GM21381 (cell line): ENCODE results near the gene NODAL.
"Not testable (repeated sequence)": the region's sequence is repeated elsewhere in the genome, so short reads cannot be mapped to it uniquely, and the experiment has no call there.

ENCODE experiments used
- ATAC-seq: cut with Tn5 transposase; IDR thresholded peaks from one replicate; pipeline ENCODE4 v1.9.1; 2021; ENCODE audit warnings: mild to moderate bottlenecking, moderate library complexity; ENCODE audit not compliant: unreplicated experiment

NODAL gene

GRCh38 chr10:70441161-70441894 lies at the start of gene NODAL:
Gene NODAL (minus strand): TSS chr10:70441681. CDS start chr10:70441667, 14 bp downstream.
- no peak for ATAC-seq

GRCh38 chr10:70490142-70490541 lies 48.7 kb upstream of the NODAL start:
- no peak for ATAC-seq

- no peak for ATAC-seq
These were observed 46.3 kb upstream of the NODAL start for GRCh38 chr10:70487824-70488223.

DNA sequence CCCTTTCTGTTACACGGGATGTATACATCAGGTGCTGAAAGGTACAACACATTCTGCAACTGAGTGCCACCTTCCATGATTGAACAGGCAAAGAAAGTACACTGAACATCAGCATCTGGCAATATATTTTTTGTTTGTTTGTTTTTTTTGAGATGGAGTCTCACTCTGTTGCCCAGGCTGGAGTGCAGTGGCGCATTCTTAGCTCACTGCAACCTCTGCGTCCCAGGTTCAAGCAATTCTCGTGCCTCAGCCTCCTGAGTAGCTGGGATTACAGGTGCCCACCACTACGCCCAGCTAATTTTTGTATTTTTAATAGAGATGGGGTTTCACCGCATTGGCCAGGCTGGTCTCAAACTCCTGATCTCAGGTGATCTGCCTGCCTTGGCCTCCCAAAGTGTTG lies 42.4 kb upstream of the NODAL start:
- not testable (repeated sequence) for ATAC-seq

GRCh38 chr10:70482982-70483760 lies 41.7 kb upstream of the NODAL start:
- no peak for ATAC-seq

DNA sequence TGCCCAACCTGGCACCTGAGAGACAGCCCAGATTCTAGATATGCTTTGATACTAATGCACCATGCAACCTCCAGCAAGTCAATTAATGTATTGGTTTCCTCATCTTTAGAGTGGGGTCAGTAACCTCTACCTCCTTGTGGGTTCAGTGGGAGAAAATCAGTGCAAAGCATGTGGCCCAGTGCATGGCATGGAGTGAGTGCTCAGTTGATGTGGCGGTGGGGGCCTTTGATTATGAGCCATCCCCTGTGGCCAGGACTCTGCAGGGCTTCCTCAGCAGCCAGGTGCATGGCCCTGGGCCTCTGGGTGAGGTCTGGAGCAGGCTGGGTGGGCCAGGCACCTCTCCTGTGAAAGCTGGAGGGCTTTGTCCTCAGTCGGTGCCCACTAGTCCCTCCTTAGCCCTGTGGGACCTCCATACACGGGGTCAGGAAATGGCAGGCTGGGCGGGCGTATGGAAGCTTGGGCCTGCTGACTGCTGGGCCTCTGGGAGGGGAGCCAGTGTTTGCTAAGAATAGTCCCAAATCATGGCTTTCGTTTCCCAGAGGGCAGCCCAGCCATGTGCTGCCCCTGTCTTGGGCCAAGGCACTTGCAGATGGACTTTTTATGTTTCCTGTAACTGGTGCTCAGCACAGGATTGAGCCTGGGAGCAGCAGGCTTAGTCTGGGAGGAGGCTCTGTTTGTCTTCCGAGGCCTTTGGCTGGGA lies 40.5 kb upstream of the NODAL start:
- no peak for ATAC-seq

DNA sequence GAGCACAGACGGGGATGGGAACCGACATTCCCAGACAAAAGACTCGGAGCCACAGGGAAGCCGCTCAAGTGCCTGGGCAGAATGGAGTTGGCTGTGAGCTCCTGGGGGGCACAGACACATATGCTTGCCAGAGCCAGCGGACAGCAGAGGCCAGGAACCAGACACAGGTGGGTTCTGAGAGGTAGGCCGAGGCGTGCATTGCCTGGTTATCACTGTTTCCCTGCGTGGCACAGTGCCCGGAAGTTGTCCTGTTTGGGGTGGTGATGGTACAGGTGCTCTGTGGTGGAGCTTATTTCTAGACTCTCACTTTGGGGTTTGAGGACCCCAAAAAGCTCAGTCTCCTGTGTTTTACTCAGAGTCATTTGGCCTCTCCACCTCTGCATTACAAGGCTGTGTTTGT lies 39.6 kb upstream of the NODAL start:
- ATAC-seq = no peak

DNA sequence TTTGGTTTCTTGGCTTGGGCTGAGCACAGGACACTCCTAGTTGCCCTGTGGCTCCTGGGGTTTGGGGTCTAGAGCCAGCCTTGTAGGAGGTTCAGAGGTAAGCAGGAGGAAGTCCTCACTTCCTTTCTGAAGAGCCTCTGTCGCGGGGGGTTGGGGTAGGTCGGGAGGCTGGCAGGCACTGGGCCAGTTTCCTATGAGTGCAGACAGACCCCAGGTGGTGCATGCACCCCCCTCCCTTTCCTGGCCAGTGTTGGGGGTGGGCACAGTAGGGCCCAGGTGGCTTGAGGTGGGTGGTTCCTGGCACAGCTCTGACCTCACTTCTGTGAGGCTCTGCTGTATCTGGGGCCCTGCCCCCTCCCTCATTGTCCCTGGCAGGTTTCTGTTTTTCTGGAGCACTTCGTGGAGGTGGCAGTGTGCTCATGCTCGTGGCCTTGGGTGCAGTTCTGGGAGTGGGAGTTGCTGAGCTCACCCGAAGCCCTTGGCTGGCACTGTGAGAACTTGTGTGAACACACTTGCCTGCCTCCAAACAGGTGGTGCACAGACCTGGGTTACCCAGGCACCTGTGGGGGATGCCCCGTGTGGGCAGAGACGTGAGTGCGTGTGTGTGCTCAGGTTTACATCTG lies 38.9 kb upstream of the NODAL start:
- no peak for ATAC-seq

GRCh38 chr10:70479626-70480238 lies 38.3 kb upstream of the NODAL start:
- ATAC-seq = no peak

- no peak for ATAC-seq
These were observed 37.7 kb upstream of the NODAL start for GRCh38 chr10:70479165-70479581.

DNA sequence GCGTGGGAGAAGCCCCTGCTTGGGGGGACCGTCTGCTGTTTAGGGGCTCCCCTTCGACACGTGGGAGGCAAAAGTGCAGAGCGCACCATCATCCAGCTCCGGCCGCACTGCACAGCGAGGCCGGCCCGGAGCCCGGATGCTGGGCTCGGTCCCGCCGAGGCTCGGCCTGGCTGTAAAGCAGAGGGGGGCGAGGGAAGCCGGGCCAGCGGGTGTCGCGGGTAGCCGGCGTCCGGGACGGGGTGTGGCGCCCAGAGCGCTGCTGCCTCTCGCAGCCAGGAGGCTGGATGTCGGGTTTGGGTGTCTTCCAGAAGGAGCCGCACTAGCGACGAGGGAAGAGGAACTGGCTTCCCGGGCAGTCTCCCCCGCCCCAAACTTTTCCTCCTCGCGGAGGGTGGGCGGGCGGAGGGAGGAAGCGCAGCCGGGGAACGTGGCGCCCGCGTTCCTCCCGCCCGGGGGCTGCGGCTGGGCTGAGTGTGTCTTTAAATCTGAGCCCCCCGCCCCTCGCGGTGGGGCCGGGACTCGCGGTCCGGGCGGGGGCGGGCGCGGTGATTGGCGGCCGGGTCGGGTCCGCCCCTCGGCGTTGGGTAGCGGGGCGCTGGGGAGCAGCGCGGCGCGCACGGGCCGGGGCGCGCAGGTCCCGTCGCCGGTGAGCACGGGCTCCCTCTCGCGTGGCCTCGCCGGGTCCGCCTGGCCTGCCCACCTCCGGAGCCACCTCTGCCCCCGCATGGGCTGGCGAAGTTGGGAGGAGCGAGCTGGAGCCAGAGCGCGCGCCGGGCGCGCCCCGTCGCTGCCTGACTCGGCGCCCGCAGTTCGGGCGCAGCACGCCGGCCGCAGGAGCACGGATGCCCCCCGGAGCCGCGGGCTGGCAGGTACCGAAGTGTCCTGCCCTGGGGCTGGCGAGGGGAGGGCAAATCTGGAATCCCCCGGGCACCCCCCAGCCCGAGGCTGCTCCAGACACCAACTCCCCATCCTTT lies 37.0 kb upstream of the NODAL start, which contains the start of gene PALD1:
TSS of gene PALD1 (plus strand) at position 577 of the 974 bp plus-strand sequence. CDS start 47,185 bp downstream, outside the sequence.
- no peak for ATAC-seq

DNA sequence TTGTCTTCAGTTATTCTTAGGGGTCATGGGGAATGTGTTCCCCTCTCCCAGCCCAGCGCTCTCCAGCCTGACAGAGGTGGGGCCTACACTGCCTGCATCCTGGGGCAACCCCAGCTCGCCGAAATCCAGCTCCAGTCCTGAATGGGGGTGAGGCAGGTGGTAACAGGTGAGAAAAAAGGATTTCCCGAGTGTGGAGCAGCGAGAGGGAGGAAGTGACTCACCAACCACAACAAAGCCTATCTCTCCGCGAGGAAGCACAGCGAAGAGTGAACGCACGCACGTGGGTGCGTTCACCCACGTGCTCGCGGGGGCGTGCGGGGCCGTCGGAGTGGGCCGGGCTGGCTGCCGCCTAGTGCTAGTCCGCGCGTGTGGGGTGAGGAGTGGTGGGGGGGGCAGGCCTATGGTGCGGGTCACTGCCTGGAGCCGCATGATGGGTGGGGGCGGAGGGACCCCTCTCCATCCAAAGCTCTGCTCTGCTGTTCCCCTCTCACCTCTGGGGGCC lies 36.2 kb upstream of the NODAL start:
- no peak for ATAC-seq

DNA sequence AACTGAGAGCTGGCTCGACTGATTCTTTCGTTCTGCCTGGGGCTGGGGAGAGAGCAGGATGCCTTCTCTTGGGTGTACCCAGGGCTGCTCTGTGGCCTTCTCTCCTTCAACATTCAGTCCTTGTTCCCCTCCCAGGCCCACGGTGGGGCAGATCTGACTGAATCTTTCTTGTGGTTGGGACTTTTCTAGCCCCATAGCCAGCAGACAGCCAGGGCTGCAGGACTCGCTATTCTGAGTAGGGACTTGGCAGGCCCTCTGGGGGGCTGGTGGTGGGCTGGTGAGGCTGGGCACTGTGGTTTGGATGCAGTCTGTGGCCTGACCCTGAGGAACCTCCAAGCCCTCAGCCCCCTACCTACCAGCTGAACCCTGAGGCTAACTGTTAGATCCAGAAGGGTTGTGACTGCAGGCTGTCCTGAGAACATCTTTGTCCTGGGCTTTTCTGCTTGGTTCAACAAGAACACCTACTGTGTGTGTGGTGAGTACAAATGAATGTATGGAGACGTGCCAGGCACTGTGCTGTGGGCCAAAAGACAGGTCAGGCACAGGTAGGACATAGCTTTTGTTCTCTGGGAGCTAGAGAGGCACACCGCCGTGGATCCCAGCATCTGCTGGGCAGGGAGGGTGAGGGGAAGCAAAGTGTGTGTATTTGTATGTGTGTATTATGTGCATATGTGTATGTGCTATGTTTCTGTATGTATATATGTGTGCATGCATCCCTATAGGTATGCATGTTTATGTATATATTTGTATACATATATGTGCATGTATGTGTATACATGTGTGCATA lies 35.0 kb upstream of the NODAL start:
- no peak for ATAC-seq

DNA sequence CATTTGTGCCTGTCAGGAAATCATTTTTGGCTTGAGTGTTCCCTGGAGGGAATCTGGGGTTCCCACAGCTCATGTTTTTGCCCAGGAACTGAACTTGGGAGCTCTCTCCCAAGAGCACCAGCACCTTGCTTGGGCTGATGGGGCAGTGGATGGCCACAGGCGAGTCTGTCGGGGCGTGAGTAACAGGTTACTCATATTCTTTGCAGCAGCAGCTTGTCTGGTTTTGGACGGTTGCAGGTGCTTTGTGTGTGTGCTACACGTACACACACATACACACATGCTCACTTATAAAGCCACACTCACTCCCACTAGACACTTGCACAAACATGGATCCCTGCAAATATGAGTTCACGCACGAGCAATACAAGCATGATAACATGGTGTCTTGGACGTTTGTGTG lies 34.2 kb upstream of the NODAL start:
- no peak for ATAC-seq

GRCh38 chr10:70474780-70475179 lies 33.3 kb upstream of the NODAL start:
- ATAC-seq = no peak

DNA sequence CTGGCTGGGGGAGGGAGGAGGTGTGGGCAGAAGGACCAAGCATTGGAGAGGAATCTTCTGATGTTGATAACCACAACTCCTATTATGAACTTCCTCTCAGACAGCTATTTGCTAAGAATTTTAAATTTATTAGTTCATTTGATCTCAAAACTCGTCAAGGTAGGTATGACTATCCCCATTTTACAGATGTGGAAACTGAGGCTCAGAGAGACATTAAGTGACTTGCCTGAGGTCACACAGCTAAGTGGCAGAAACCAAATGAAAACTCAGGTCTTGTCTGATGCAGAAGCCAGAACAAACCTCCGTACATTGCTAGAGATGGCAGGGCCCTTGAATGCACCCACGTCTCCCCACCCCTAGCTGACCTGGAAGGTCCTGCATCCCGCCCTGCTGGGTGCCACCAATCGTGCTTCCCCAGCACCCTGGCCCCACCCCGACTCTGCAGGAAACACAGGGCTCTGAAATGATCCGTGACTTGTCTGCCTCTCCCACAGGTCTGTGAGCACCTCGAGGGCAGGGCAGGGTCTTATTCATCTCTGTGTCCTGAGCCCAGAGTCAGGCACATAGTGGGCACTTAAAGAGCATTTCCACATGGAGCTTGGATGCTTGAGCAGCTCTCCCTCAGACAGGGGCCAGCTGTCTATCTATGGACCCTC lies 31.4 kb upstream of the NODAL start:
- no peak for ATAC-seq

DNA sequence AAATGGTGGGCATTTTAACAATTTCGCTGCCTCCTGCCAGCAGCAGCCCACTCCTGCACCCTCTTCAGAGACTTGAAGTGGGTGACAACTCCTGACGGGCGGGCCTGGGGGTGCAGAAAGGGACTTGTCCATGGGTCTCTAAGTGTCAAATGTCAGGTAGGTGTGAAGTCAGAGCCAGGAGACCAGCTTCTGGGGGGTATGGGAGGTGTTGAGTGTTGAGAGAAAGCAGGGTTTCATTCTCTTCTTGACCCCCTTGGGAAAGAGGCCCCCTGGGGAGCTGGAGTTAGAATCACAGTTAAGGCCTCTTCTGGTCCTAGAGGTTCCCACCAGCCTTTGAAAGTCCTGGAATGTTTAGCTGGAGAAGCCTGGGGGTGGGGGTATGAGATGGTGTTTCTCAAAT lies 25.5 kb upstream of the NODAL start:
- no peak for ATAC-seq

- no peak for ATAC-seq
These were observed 24.4 kb upstream of the NODAL start for GRCh38 chr10:70465832-70466231.
